IMR-90 (cell line): ENCODE data around the gene ARPP21.

ENCODE experiments used
- BHLHE40 ChIP-seq: fragments of 150-350 bp; IDR thresholded peaks from 2 replicates; pipeline ENCODE4 v1.6.1; 2016; ENCODE audit warnings: mild to moderate bottlenecking, low read depth, low read length
- POLR2A ChIP-seq: IDR thresholded peaks from 2 replicates; pipeline ENCODE4 v1.6.1; 2012; ENCODE audit warnings: mild to moderate bottlenecking, low read depth, low read length
- SMC3 ChIP-seq: fragments of 150-350 bp; IDR thresholded peaks from 2 replicates; pipeline ENCODE4 v1.6.1; 2016; ENCODE audit warnings: low read depth, mild to moderate bottlenecking, antibody characterized with exemption, low read length, moderate library complexity
- TF ChIP-seq, protein P1 (sequence below): conservative IDR thresholded peaks from 2 replicates; pipeline ENCODE4 v1.5.1; 2012; ENCODE audit warnings: mild to moderate bottlenecking, low read depth, low read length, improper control_type of control experiment
- TF ChIP-seq, protein P2 (sequence below): fragments of 150-350 bp; IDR thresholded peaks from 2 replicates; pipeline ENCODE4 v1.6.1; 2016; ENCODE audit warnings: low read depth, mild to moderate bottlenecking, low read length, moderate library complexity, borderline replicate concordance

DNA sequence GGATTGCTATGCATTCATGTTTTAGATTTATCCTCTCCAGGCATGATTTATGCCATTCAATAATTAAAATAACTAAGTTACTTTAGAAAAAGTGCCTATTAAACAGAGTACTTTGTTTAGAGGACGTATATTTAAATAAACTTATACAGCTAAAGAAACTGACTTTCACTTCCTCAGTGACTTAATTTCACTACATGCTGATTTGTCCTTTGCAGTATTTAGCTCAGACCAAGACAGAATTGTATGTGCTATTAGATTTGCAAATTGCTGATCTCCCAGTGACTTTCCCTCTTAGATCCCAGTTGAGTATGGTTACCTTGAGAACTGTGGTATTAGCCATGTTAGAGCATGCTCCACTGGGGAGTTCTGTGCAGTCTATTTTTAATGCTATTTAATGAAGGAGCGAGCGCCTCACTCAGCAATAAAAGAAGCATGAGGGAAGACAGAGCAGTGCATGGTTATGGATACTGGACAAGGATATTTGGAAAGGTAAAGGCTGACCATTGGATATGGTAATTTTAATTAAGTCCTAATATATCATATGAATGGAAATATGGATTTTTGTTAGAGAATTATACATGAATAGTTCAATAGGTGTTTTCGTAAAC is 2.7 kb downstream of the ARPP21 start:
- TF ChIP-seq POLR2A (no peak), BHLHE40 (no peak), SMC3 (no peak)
- TF ChIP-seq, protein P1, sequence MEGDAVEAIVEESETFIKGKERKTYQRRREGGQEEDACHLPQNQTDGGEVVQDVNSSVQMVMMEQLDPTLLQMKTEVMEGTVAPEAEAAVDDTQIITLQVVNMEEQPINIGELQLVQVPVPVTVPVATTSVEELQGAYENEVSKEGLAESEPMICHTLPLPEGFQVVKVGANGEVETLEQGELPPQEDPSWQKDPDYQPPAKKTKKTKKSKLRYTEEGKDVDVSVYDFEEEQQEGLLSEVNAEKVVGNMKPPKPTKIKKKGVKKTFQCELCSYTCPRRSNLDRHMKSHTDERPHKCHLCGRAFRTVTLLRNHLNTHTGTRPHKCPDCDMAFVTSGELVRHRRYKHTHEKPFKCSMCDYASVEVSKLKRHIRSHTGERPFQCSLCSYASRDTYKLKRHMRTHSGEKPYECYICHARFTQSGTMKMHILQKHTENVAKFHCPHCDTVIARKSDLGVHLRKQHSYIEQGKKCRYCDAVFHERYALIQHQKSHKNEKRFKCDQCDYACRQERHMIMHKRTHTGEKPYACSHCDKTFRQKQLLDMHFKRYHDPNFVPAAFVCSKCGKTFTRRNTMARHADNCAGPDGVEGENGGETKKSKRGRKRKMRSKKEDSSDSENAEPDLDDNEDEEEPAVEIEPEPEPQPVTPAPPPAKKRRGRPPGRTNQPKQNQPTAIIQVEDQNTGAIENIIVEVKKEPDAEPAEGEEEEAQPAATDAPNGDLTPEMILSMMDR: no peak
- TF ChIP-seq, protein P2, sequence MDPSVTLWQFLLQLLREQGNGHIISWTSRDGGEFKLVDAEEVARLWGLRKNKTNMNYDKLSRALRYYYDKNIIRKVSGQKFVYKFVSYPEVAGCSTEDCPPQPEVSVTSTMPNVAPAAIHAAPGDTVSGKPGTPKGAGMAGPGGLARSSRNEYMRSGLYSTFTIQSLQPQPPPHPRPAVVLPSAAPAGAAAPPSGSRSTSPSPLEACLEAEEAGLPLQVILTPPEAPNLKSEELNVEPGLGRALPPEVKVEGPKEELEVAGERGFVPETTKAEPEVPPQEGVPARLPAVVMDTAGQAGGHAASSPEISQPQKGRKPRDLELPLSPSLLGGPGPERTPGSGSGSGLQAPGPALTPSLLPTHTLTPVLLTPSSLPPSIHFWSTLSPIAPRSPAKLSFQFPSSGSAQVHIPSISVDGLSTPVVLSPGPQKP: no peak
